ENCODE measurements around the gene ATAD3A.
"Not testable (repeated sequence)": the region's sequence is repeated elsewhere in the genome, so short reads cannot be mapped to it uniquely, and the experiment has no call there.

- TF ChIP-seq CTCF (IDR thresholded peaks at IDR 0.05 in 8 of 11, conservative IDR thresholded peaks at IDR 0.05 in 3 of 11); POLR2A (IDR thresholded peaks at IDR 0.05); POLR2AphosphoS5 (IDR thresholded peaks at IDR 0.05): not testable (repeated sequence)
Measured at GRCh38 chr1:1514376-1514775, 2.4 kb downstream of the ATAD3A start.

Data from spleen (tissue), 7 donors.